Measurements from ENCODE around the gene ABL1.
"Not testable (repeated sequence)": the region's sequence is repeated elsewhere in the genome, so short reads cannot be mapped to it uniquely, and the experiment has no call there.

Gene ABL1

DNA sequence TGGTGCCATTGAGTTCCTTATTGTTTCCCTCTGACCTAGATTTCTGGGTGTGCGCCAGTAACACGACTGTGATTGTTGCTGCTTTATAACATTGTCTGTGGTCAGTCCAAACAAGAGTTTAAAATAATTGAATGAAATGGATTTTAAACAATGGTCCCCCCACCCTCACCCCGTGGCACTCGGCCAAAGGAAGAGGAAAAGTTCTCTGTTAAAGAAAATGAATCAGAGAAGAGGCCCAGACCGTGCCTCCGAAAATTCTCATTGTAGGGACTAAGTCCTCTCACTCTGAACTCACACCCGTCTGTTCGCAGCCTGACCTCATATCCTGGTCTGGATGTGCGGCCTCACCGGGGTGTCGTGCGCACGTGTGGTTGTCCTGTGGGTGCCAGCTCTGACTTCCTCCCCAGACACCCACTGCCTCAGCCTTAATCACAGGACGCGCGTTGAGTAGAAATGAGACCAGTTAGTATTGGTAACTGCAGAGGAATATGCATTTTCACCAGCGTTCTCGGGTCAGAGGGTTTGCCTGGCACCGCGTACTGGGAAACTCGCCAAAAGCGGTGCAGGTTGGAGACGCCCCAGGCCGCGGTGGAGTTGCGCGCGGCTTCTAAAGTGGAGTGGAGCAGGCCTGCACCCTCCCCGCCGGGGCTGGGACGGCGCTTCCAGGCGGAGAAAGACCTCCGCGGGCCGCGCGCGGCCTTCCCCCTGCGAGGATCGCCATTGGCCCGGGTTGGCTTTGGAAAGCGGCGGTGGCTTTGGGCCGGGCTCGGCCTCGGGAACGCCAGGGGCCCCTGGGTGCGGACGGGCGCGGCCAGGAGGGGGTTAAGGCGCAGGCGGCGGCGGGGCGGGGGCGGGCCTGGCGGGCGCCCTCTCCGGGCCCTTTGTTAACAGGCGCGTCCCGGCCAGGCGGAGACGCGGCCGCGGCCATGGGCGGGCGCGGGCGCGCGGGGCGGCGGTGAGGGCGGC lies at the start of gene ABL1:
Gene ABL1, plus strand, starts transcription at position 884 of the 966 bp plus-strand sequence. CDS start 193 bp downstream, outside the sequence.
- DNase-seq = peak in 45 of 56 donors; percentile 45 to 91 (median 76)

DNA sequence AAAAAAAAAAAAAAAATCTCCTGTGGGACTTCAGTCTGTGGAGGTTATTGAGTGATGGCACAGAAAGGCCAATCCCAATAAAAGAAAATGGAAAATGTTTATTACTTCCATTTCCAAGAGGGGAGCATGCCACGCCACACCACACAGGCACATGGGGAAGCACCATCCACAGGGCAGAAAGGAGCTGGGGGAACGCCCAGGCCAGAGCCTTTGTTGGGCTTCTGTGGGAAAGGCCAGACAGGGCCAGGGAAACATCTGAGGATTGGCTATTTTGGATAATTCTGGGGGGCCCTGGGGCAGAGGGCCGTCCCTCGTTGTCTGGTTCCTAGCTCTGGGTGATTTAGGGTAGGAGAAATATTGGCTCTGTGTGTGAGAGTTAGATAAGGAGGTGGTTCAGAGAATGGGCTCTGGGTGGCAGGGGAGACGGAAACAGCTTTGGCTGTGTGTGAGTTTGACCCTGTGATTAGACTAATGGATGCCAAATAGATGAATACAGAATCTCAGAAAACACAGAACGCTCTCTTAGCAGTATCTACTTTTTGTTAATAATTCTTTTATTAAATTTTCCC lies 49.0 kb upstream of the ABL1 start:
- no peak for DNase-seq

DNA sequence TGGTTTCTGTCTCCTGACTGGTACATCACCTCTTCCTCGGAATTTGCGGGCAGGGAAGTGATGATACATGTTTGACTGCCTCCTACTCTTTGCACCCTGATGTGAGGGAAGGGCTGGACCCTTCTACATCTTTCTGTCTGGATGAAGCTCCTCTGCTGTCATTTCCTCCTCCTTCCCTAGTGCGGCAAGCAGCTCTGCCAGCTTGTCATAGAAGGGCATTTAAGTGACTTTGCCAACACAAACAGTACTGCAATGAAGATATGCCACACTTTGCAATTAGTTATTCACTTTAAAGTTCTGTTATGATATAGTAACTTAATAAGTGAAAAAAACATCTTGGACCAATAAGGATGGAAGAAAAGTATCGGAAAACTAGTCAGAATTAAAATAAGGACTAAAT lies 48.5 kb upstream of the ABL1 start:
- no peak for DNase-seq

DNA sequence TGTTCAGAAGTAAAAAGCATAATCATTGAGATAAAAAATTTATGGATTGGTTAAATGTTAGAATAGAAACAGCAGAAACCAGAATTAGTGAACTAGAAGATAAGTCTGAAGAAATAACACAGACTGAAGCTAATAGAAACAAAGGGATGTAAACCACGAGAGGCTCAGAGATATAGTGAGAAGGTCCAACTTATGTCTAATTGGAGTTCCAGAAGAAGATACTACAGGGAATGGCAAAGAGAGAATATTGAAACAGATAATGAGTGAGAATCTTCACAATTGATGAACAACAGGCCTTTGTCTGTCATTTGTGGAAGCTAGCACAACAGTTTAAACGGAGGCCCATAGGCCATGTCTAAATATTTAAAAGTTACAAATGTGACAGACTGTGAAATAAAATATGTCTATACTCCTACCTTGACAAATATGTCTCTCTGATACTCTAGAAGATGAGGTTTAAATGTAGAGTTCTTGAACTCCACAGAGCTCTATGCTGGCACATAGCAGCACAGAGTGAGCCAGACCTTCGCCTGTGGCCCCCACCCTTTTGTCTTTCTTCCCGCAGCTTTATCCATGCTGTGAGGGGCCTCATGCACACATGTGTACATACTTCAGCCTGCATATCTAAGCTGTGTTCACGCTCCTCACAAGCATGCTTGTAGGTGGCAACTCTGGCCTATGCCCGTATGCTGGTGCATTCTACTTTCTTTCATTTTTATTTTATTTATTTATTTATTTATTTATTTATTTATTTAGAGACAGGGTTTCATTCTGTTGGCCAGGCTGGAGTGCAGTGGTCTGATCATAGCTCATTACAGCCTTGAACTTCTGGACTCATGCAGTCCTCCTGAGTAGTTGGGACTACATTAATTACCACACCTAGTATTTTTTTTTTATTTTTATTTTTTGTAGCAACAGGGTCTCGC lies 45.0 kb upstream of the ABL1 start:
- no peak for DNase-seq

DNA sequence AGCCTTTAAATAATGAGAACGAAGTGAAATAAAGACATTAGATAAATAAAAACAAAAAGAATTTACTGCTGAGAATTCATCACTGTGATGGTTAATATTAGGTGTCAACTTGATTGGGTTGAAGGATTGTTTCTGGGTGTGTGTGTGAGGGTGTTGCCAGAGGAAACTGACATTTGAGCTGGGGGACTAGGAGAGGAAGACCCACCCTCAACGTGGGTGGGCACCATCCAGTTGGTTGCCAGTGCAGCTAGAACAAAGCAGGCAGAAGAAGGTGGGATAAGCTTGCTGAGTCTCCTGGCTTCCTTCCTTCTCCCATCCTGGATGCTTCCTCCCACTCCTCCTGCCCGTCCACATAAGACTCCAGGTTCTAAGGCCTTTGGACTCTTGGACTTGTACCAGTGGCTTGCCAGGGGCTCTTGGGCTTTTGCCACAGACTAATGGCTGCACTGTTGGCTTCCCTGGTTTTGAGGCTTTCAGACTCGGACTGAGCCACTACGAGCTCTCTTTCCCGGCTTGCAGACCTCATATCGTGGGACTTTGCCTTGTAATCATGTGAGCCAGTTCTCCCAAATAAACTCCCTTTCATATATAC lies 43.7 kb upstream of the ABL1 start:
- no peak for DNase-seq

DNA sequence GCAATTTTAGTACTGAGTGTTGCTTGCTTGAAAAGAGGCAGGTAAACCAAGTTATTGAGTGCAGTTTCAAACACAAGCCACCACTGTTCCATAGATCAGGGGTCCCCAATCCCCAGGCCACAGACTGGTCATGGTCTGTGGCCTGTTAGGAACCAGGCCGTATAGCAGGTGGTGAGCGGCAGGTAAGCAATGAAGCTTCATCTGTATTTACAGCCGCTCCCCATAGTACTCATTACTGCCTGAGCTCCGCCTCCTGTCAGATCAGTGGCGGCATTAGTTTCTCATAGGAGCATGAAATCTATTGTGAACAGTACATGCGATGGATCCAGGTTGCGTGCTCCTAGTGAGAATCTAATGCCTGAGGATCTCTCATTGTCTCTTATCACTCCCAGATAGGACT lies 41.5 kb upstream of the ABL1 start:
- no peak for DNase-seq

DNA sequence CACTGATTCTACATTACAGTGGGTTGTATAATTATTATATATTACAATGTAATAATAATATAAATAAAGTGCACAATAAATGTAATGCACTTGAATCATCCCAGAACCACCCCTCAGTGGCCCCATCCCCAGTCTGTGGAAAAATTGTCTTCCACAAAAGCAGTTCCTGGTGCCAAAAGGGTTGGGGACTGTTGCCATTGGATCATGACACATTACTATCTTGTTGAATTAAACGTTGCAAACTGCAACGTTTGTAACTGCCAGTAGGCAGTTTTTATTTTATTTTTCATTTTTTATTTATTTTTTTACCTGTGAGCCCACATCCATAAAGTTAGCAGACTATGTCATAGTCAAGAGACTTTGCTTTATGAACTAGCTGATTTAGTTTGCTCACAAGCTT lies 41.0 kb upstream of the ABL1 start:
- not testable (repeated sequence) for DNase-seq

DNA sequence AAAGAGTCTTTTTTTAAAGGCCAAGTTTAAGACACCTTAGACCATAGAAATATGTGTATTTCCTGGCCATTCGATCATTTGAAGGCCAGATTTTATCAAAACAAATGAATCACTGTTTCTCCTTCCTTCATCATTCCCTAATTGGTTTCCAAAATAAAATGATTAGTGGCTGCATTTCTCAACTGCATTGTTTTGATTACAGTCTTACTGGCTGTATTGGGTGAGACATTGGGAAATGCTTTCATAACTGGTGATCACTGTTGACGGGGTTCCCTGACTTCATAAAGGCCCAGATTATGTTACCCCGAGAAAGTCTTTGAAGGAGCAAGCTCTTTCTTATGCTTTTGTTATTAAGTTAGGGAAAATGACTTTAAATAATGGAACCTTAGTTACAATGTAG lies 40.6 kb upstream of the ABL1 start:
- not testable (repeated sequence) for DNase-seq

DNA sequence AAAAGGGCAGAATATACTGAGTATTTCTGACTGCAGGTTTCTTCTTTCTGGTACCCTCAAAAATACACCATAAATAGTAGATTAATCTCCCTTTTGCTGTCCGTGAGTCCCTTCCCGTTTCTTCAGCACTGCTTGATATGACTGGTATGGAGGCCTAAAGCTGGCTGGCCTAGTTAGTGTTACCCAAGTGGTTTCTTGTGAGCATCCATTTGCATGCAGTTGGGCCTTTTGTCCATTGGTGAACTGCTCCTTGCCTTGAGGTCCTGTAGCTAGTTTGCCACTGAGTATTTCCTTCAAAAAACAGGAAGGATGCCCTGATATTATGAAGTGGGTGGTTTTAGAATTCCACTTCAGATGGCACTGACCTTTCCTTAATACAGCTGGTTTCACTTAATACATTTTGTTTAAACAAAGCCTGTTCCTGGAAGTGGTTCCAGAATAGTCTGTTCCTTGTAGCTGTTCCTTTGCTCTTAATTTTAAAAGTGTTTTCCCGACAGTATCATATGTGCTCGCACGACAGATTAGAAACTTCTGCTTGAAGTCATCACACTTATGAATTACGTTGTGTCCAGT lies 40.0 kb upstream of the ABL1 start:
- DNase-seq = no peak

DNA sequence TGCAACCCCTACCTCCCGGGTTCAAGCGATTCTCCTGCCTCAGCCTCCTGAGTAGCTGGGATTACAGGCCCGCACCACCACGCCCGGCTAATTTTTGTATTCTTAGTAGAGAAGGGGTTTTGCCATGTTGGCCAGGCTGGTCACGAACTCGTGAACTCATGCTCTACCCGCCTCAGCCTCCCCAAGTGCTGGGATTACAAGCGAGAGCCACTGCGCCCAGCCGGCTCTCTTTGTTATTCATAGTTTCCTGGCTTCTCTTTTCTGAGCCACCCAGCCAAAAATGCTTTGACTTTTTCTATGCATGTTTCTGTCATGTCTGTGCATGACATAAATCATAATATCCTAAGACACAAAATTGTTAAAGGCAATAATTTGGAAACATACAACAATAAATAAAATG lies 31.9 kb upstream of the ABL1 start:
- DNase-seq = not testable (repeated sequence)

DNA sequence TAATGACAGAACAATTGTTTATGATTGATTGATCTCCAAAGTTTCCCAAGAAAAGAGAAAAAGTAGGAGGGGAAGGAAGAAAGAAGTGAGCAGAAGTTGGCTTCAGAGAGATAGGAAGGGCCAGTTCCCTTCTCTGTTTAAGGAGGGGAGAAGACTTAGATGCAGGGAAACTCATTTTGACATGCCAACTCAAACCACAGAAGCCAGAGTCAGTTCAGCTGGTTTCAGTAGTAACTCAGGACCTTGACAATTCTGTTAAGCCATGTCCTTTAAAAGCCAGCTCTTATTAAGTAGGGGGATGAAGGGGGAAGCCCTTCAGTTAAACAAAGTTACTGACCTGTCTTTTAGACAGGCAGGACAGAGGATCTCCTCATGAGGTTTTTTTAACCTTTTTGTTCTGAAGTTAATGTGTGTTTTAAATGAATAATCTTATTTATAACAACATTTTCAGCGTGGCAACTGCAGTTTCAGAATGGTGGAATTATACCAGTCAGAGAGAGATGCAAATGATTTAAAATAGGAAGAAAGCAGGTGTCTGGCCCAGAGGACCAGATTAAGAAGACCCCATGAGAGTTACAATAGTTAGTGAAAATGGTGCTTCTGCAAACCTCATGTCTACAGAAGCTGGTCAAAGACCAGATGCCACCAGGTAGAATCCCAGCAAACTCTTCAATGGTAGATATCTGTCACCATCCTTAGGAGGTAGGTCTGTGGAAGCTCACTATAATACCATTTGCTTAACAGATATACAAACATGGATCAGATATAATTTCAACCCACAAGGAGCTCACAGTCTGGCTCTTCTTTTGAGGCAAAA lies 29.3 kb upstream of the ABL1 start:
- DNase-seq = no peak

DNA sequence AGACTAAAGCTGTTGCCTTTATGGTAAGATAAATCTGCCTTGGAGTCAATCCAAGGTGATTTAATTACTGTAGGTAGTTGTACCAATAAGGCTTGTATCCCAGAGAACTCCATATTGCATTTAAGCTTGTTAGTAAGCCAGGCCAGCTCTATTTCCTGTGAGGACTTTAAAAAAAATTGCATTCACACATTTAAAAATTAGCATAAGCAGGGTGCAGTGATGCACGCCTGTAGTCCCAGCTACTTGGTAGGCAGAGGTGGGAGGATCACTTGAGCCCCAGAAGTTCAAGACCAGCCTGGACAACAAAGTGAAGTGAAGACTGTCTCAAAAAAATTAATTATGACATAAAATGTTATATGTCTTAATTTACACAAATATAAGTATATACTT lies 28.7 kb upstream of the ABL1 start:
- DNase-seq = no peak

DNA sequence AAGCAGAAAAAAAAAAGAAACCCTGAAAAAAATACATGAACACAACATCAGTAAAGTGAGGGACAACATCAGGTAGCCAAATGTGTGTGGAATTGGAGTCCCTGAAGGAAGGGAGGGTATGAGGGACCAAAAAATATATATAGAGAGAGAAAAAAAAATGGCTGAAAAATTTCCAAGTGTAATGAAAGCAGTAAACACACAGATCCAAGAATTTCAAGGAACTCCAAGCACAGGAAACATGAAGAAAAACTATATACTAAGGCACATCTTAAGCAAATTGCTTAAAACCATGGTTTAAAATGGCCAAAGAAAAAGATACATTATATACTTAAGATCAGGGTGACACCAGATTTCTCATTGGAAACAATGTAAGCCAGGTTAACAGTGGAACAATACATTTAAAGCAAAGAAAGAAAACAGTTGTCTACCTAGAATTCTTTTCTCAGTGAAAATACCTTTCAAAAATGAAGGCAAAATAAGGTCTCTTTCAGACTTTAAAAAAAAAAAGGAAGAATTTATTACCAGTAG lies 24.4 kb upstream of the ABL1 start:
- DNase-seq = no peak

DNA sequence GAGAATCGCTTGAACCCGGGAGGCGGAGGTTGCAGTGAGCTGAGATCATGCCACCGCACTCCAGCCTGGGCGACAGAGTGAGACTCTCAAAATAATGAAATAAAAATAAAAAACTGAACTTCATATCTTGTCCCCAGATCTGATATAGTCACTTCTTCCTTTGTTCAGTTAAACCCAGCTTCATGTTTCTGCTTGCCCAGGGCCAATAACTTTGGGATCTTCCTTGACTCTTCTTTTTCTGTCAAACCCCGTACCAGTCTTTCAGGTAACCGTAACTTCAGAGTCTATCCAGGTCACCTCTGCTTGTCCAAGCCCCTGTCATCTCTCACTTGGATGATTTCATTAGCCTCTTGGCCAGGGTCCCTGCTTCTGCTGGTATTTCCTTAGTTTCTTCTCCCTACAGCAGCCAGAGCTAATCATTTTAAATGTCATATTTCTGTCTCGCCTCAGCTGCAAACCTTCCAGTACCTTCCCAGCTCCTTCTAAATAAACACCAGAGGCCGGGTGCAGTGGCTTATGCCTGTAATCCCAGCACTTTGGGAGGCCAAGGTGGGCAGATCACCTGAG lies 19.7 kb upstream of the ABL1 start:
- DNase-seq = no peak

DNA sequence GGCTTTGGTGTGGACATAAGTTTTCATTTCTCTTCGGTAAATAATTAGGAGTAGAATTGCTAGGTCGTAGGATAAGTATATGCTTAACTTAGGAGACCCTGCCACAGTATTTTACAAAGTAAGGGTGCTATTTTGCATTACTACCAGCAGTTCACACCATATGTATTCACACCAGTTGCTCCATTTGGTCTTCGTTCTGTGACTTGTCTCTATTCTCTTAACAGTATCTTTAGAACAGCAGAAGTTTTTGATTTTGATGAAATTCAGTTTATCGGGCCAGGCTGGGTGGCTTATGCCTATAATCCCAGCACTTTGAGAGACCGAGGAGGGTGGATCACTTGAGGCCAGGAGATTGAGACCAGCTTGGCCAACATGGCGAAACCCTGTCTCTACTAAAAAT lies 17.1 kb upstream of the ABL1 start:
- no peak for DNase-seq

DNA sequence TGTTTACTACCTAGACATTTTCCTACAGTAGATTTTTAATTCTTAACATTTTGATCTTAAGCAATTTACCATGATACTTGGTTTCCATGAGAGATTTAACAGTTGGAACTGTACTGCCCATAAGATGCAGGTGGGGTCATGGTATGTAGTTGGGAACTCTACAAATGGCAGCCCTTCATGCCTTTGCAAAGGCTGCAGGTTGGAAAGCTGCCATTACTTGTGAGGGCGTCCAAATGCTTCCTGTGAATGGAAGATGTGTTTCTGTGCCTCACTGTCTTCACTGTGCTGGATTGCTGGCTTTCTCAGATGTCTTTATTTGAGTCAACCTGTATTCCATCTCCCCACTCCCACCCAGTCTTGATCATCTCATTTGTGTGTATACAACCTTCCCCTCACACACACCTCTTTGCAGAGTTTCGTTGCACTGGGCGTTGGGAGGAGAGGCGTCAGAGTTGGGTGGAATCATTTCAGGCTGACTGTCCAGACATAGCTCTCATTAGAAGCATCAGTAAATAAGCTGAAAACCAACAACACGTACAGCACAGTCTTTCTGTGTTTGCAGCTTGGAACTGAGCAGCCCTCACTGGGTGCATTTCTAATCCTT lies 14.8 kb upstream of the ABL1 start:
- peak in 2 of 56 donors; percentile 16 to 18 for DNase-seq

DNA sequence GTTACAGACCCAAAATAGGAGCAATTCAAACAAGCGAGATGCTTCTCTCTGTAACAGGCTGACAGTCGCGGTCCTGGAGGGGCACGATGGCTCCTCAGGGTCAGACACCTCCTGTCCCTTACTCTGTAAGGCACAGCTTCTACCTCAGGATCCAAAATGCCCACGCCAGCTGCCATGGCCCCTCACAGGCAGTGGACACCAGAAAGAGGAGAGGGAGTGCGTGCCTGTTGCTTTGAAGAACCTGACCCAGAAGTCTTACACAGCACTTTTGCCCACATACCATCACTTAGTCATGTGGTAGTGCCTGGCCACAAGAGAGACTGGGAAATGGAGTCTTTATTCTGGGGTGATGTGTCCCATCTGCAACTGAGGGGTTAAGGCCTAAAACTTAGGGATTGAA lies 11.6 kb upstream of the ABL1 start:
- no peak for DNase-seq

DNA sequence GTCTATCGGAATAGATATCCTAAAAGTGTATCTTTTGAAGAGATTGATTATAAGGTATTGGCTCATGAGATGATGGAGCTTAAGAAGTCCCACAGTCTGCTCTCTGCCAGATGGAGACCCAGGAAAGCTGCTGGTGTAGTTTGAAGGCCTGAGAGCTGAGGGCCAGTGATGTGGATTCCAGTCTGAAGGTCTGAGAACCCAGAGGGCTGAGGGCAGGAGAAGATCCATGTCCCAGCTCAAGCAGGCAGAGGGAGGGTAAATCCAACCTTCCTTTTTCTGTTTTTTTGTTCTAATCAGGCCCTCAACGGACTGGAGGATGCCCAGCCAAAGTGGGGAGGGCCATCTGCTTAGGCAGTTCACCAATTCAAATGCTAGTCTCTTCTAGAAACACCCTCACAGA lies 11.0 kb upstream of the ABL1 start:
- DNase-seq = no peak
